22Rv1 (cell line): ENCODE measurements around the gene CACNA1E.

Source experiments
- H3K27ac ChIP-seq: fragments of 450-650 bp; 2 replicates; pipeline ENCODE4 v1.5.1; 2017
- CTCF ChIP-seq: fragments of 450-650 bp; IDR thresholded peaks from 2 replicates; pipeline ENCODE4 v1.5.1; 2017; ENCODE audit warnings: mild to moderate bottlenecking
- ZFX ChIP-seq: fragments of 450-650 bp; IDR thresholded peaks from 2 replicates; pipeline ENCODE4 v1.6.1; 2017; ENCODE audit warnings: antibody characterized with exemption, borderline replicate concordance

The CACNA1E gene

GRCh38 chr1:181806746-181807145 is 323.4 kb downstream of the CACNA1E start:
- no peak overlapping the region for H3K27ac ChIP-seq
- TF ChIP-seq CTCF (no peak), ZFX (no peak)

- TF ChIP-seq ZFX = no peak
- TF ChIP-seq CTCF = no peak
- no peak overlapping the region for H3K27ac ChIP-seq
These were observed 323.9 kb downstream of the CACNA1E start for GRCh38 chr1:181807251-181807650.

- TF ChIP-seq ZFX = no peak
- no peak for TF ChIP-seq CTCF
These were observed 326.8 kb downstream of the CACNA1E start for GRCh38 chr1:181809991-181810545.

GRCh38 chr1:181812208-181812607 is 328.9 kb downstream of the CACNA1E start:
- TF ChIP-seq ZFX (no peak), CTCF (no peak)
- H3K27ac ChIP-seq = no peak overlapping the region

More at GRCh38 chr1:181809991-181810545, 326.8 kb downstream of the CACNA1E start:
- no peak overlapping the region for H3K27ac ChIP-seq

GRCh38 chr1:181813266-181813665 is 329.9 kb downstream of the CACNA1E start:
- TF ChIP-seq ZFX = no peak
- no peak for TF ChIP-seq CTCF
- H3K27ac ChIP-seq = no peak overlapping the region

- no peak overlapping the region for H3K27ac ChIP-seq
- TF ChIP-seq ZFX = no peak
- TF ChIP-seq CTCF = no peak
These were observed 333.3 kb downstream of the CACNA1E start for GRCh38 chr1:181816608-181817007.

- no peak for TF ChIP-seq CTCF
- TF ChIP-seq ZFX = no peak
- no peak overlapping the region for H3K27ac ChIP-seq
These were observed 333.8 kb downstream of the CACNA1E start for GRCh38 chr1:181817091-181817490.
